ENCODE measurements around the gene F11.
"Not testable (repeated sequence)": the region's sequence is repeated elsewhere in the genome, so short reads cannot be mapped to it uniquely, and the experiment has no call there.

F11 gene

DNA sequence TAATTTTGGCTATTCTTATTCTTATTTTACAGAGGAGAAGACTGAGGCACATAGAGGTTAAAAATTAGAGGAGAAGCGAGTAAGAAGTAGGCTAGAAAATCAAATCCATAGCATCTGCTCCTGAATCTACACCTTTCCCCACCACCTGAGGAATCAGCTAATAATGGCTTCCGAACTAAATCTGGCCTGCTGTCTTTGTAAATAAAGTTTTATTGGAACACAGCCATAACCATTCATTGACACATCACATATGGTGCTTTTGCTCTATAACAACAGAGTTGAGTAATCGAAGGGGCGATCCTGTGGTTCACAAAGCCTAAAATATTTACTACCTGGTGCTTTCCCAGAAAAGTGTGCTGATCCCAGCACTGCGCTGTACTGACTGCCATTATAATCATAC, 38.2 kb downstream of the F11 start:
- no peak for DNase-seq

GRCh38 chr4:186304866-186305505, 39.0 kb downstream of the F11 start:
- no peak for DNase-seq

- DNase-seq: no peak
Observed at GRCh38 chr4:186307497-186307896, 41.5 kb downstream of the F11 start.

DNA sequence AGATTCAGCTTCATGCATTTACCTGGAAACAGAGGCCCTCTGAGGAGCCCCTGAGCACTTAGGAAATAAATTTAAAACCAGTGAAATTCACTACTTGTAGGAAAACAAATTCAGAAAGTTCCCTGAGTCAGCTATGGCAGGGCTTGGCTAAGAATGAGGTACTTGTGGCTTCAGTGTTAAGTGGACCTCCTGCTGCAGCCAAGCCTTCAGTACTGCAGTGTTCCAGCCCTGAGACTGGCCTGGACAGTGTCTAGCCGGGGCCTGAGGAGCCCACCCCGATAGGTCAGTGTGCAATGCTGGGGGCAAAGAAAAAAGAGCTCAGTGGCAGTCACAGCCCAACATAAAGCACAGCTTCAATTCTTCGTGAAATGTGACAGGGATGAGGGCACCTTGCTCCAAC, 41.9 kb downstream of the F11 start:
- no peak for DNase-seq

DNA sequence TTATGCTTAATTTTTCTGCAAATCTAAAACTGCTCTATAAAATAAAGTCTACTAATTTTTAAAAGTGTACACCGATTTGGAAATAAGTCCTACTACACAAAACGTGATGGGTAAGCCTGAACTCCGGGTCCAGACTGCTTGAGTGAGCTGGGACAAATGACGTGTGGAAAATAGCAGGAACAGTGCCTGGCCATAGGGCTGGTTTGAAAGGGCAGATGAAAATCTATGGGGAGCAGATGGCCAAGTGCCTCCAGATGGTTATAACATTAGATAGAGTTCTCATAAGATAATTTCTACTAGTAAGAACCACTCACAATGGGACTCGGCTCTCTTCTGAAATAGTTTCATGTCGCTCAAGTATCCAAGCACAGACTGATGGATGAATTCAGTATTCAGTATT, 52.5 kb downstream of the F11 start:
- no peak for DNase-seq

DNA sequence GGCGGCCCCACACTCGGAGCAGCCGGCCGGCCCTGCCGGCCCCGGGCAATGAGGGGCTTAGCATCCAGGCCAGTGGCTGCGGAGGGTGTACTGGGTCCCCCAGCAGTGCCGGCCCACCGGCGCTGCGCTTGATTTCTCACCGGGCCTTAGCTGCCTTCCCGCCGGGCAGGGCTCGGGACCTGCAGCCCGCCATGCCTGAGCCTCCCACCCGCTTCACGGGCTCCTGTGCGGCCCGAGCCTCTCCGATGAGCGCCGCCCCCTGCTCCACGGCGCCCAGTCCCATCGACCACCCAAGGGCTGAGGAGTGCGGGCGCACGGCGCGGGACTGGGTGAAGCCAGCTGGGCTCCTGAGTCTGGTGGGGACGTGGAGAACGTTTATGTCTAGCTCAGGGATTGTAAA, 58.7 kb downstream of the F11 start:
- DNase-seq: not testable (repeated sequence)

DNA sequence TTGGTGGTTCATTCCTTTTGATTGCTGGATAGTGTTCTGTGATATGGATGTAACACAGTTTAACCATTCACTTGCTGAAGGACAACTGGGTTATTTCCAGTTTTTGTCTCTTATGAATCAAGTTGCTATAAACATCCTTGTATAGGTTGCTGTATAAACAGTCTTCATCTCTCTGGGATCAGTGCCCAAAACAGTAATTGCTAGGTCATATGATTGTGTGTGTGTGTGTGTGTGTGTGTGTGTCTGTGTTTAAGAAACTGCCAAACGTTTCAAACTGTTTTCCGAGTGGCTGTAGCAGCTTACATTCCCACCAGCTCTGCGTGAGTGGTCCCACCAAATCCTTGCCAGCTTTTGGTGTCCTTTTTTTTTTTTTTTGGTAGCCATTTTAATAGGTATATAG, 60.4 kb downstream of the F11 start:
- DNase-seq: no peak

- no peak for DNase-seq
Observed at GRCh38 chr4:186329372-186329771, 63.4 kb downstream of the F11 start.

- DNase-seq: no peak
Observed at GRCh38 chr4:186330368-186330767, 64.4 kb downstream of the F11 start.

- no peak for DNase-seq
Observed at GRCh38 chr4:186335793-186336192, 69.8 kb downstream of the F11 start.

Measured in inflammatory macrophage treated with lipopolysaccharide for 1 hour (primary cell).